Thyroid gland (tissue), 4 donors: ENCODE measurements around the gene ARID4B.

Source experiments
- POLR2A ChIP-seq, 2 donors: fragments of 450-650 bp; IDR thresholded peaks; one replicate each; pipeline ENCODE4 v1.6.1; 2017; ENCODE audit warnings: antibody characterized with exemption in 2 of 2, mild to moderate bottlenecking in 2 of 2, moderate library complexity in 1 of 2
- TF ChIP-seq, protein P1 (sequence below), 6 experiments: fragments of 200-600 bp in 3 of 6; fragments of 450-650 bp in 3 of 6; sonication (generic) in 3 of 6; IDR thresholded peaks; one replicate each; pipeline ENCODE4 v1.5.1; 2016 to 2019; ENCODE audit warnings: antibody characterized with exemption in 6 of 6, mild to moderate bottlenecking in 2 of 6, inconsistent platforms in 1 of 6, moderate library complexity in 1 of 6

DNA sequence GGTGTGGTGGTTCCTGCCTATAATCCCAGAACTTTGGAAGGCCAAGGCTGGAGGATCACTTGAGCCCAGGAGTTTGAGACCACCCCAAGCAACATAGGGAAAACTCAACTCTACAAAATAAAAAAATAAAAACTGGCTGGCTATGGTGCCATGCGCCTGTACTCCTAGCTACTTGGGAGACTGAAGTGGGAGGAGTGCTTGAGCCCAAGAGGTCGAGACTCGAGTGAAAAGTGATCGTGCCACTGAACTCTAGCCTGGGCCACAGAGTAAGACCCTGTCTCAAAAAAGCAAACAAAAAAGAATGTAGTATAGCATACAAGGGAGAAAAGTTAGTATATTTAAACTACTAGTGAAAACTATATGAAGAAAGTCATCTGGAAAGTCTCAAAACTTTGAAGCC lies 66.7 kb downstream of the ARID4B start:
- TF ChIP-seq, protein P1, sequence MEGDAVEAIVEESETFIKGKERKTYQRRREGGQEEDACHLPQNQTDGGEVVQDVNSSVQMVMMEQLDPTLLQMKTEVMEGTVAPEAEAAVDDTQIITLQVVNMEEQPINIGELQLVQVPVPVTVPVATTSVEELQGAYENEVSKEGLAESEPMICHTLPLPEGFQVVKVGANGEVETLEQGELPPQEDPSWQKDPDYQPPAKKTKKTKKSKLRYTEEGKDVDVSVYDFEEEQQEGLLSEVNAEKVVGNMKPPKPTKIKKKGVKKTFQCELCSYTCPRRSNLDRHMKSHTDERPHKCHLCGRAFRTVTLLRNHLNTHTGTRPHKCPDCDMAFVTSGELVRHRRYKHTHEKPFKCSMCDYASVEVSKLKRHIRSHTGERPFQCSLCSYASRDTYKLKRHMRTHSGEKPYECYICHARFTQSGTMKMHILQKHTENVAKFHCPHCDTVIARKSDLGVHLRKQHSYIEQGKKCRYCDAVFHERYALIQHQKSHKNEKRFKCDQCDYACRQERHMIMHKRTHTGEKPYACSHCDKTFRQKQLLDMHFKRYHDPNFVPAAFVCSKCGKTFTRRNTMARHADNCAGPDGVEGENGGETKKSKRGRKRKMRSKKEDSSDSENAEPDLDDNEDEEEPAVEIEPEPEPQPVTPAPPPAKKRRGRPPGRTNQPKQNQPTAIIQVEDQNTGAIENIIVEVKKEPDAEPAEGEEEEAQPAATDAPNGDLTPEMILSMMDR (IDR thresholded peaks at IDR 0.05), result no peak
- TF ChIP-seq POLR2A (IDR thresholded peaks at IDR 0.05), result no peak
